Measurements from ENCODE around the gene SCAF4.

GRCh38 chr21:31688603-31689368, 43.1 kb downstream of the SCAF4 start:
- TF ChIP-seq, protein P1, sequence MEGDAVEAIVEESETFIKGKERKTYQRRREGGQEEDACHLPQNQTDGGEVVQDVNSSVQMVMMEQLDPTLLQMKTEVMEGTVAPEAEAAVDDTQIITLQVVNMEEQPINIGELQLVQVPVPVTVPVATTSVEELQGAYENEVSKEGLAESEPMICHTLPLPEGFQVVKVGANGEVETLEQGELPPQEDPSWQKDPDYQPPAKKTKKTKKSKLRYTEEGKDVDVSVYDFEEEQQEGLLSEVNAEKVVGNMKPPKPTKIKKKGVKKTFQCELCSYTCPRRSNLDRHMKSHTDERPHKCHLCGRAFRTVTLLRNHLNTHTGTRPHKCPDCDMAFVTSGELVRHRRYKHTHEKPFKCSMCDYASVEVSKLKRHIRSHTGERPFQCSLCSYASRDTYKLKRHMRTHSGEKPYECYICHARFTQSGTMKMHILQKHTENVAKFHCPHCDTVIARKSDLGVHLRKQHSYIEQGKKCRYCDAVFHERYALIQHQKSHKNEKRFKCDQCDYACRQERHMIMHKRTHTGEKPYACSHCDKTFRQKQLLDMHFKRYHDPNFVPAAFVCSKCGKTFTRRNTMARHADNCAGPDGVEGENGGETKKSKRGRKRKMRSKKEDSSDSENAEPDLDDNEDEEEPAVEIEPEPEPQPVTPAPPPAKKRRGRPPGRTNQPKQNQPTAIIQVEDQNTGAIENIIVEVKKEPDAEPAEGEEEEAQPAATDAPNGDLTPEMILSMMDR (IDR thresholded peaks at IDR 0.05 in 2 of 3, conservative IDR thresholded peaks at IDR 0.05 in 1 of 3; ENCODE audit: control insufficient read depth in 2 of 3, extremely low read depth in 1 of 3, insufficient read depth in 1 of 3, low read depth in 3 of 3, low read length in 3 of 3), result no peak
- no peak for TF ChIP-seq JUND (IDR thresholded peaks at IDR 0.05; ENCODE audit: low read depth, low read length)
- no peak for TF ChIP-seq POLR2A (IDR thresholded peaks at IDR 0.05; ENCODE audit: low read depth, low read length)
- TF ChIP-seq HDAC6 (IDR thresholded peaks at IDR 0.05; ENCODE audit: unreplicated experiment), result no peak
- no peak for TF ChIP-seq WRNIP1 (IDR thresholded peaks at IDR 0.05; ENCODE audit: borderline replicate concordance, low read depth, low read length)
- no peak for TF ChIP-seq TCF7 (IDR thresholded peaks at IDR 0.05; ENCODE audit: borderline replicate concordance)
